GM19468 (cell line): Measurements from ENCODE around the gene CCK.
A peak's percentile ranks its signal among the peaks of the same experiment; 100 is the strongest.
"Not testable (repeated sequence)": the region's sequence is repeated elsewhere in the genome, so short reads cannot be mapped to it uniquely, and the experiment has no call there.

Experiments used
- ATAC-seq: cut with Tn5 transposase; IDR thresholded peaks from one replicate; pipeline ENCODE4 v1.9.1; 2021; ENCODE audit warnings: mild to moderate bottlenecking, moderate library complexity, moderate number of reproducible peaks; ENCODE audit not compliant: unreplicated experiment; ENCODE audit errors: extremely low read depth

The CCK gene

GRCh38 chr3:42266085-42266484 is at the start of gene CCK:
Gene CCK, minus strand, starts transcription at chr3:42266185. Its CDS starts 2,555 bp downstream, at chr3:42263630.
- ATAC-seq = no peak

DNA sequence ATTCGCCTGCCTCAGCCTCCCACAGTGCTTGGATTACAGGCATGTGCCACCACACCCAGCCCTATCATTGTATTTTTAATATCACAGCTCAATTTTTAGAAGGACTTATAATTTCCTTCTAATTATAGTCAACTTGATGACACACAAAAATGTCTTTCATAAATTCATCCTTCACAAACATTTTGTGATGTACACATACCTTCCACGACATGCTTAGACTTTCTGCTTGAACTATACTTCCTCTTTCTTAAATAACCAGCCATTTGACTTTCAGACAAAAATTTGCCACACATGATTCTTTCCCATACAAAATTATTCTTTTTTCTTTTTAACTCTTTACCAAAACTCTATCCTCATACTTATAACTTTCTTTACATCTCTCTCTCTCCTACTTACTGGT is 48.4 kb upstream of the CCK start:
- no peak for ATAC-seq

GRCh38 chr3:42308651-42309050 is 42.7 kb upstream of the CCK start:
- no peak for ATAC-seq

DNA sequence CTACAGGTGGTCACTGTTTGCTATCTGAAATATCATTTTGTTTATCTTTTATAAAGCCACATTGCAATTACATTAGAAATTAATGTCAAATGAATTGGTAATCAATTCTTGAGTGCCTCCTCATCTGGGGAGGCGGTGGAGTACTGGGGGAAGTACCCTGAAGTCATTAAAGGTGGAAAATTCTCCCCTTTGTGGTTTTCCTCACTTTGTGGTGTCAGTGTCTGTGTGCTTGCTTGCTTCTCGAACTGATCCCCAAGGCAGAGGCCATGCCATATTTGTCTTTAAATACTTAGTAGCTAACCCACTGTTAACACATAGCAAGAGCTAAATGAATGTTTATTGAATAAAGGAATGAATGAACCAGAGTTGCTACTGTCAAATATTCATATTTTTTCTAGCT is 40.5 kb upstream of the CCK start:
- ATAC-seq = no peak

DNA sequence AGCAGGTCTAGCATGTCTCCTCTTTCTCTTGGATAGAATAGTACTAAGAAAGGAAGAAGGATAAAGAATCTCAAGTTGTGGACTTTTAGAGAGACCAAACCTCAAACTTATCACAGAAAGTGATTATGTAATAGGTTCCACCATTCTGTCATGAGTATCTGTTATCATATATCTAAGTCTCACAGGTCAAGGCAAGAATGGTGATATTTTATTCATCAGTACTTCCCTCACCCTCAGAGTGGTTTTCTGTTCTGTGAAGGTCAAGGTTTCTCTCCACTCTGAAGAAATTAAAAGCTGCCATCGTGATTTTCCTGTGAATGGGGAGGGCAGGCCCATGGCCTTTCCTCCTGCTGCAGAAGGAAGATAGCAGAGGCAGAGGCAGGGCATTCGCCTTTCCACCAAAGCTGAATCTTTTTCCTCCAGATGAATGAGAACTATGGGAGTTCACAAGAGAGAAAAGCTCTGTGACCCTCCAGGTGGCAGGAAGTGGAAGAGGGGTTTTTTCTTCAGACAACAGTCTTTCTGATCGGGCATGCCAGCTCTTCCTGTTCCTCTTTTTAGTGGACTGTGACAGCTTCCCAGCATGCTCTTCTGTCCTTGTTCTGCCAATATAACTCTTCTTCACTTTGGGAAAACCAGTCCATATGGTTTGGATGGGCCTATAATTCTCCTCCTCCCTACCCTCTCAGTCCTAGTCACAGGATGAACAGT is 37.1 kb upstream of the CCK start:
- ATAC-seq = no peak

DNA sequence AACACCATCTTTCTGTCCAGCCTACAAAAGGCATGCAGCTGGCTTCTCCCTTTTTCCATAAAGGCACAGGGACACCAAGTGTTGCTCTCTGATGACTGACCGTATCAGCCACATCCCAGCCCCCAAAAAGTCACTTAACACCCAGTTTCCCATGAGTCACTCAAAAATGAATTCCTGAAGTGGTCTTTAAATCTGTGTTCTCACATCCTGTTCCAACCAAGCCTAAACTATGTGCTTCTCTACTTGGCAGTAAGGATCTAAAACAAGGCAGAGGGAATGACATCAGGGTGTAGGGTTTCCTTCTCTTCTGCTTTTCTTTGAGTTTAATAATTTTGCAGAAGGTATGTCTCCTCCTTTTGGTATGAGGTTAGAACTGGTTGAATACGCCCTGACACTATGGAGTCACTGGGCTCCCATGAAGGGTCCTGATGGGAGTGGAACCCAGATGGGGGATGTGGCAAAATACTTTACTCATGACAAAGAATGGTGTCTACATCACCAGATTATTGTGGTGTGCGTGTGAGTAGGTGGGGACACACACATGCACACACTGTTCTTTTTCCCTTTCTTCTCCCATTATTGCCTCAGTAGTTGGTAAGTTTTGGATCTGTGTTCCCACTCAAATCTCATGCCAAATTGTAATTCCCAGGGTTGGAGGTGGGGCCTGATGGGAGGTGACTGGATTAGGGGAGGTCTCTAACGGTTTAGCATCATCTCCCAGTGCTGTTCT is 35.6 kb upstream of the CCK start:
- no peak for ATAC-seq

GRCh38 chr3:42300778-42301177 is 34.8 kb upstream of the CCK start:
- no peak for ATAC-seq

- no peak for ATAC-seq
Observed at GRCh38 chr3:42300013-42300412, 34.0 kb upstream of the CCK start.

DNA sequence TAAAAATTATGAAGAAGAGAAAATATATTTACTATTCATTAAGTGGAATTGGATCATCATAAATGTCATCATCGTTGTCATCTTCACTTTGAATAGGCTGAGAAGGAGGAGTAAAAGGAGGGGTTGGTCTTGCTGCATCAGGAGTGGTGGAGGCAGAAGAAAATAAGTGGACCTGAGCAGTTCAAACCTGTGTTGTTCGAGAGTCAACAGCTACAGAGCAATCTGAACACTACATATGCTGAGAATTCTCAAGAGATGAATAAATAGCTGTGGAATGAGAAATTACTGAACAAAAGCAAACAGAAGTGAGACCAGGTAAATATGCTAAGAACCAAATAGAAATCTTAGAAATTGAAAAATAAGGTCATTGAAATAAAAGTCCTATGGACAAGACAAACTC is 32.3 kb upstream of the CCK start:
- no peak for ATAC-seq

DNA sequence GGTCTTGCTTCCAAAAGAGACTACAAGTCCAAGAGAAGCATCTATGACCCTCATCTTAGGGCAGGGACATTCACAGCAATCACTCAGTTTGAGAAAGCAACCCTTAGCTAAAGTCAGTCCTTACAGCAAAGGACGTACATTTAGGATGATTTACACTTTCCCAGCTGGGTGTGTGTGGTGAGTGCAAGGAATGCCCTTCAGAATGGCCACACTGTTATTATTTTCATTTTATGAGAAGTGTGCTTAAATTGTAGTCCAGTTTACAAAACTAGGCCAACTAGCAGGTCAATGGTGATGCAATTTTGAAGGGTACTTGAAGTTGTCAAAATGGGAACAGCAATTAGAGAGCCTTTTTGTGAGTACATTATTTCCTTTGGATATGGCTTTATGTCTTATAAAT is 26.0 kb upstream of the CCK start:
- no peak for ATAC-seq

DNA sequence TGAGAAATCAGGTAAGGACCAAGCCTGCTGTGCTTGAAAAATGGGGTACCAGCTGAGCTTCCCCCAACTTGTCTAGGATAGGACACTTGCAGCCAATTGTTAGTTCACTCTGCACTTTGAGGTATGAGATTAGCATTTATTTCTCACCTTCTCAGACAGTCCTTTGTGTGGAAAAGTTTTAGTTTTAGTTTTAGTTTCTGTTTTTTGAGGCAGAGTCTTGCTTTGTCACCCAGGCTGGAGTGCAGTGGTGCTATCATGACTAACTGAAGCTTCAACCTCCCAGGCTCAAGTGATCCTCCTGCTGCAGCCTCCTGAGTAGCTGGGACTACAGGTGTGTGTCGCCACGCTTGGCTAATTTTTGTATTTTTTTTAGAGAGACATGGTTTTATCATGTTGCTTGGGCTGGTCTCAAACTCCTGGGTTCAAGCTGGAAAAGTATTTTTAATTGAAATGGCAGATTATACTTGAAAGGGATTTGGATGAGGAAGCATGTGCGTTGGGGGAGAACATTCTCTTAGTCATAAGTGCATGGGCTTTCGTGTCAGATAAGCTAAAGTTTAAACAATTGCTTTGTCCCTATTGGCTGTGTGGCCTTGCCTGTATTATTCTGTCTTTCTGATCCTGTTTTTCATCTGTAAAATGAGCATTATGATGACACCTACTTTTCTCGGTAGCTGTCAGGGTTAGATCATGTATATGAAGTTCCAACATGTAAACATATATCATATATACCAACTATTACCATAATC is 25.2 kb upstream of the CCK start:
- no peak for ATAC-seq

GRCh38 chr3:42289026-42289425 is 23.0 kb upstream of the CCK start:
- no peak for ATAC-seq

GRCh38 chr3:42288385-42288784 is 22.4 kb upstream of the CCK start:
- ATAC-seq = no peak

DNA sequence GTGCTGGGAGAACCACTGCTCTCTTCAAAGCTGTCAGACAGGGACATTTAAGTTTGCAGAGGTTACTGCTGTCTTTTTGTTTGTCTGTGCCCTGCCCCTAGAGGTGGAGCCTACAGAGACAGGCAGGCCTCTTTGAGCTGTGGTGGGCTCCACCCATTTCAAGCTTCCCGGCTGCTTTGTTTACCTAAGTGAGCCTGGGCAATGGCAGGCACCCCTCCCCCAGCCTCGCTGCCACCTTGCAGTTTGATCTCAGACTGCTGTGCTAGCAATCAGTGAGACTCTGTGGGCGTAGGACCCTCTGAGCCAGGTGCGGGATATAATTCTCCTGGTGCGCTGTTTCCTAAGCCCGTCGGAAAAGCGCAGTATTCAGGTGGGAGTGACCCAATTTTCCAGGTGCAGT is 21.4 kb upstream of the CCK start:
- not testable (repeated sequence) for ATAC-seq

DNA sequence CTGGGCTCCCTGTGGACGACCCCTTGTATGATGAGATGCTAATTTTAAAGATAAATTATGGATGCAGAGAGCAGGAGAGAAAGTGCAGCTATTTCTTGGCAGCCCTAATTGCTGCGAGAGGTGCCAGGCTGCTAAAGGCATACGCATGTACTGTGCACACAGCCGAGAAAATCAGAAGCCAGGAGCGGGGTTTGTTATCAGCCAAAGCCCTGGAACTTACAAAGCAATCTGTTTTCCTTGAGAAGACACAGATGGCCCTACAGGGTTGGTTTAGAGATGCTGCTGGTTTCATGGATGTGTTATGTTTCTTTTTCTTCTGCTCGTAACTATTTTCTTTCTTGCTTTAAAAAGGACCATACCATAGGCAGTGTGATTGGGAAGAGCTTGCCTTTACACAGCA is 11.7 kb upstream of the CCK start:
- ATAC-seq = no peak

DNA sequence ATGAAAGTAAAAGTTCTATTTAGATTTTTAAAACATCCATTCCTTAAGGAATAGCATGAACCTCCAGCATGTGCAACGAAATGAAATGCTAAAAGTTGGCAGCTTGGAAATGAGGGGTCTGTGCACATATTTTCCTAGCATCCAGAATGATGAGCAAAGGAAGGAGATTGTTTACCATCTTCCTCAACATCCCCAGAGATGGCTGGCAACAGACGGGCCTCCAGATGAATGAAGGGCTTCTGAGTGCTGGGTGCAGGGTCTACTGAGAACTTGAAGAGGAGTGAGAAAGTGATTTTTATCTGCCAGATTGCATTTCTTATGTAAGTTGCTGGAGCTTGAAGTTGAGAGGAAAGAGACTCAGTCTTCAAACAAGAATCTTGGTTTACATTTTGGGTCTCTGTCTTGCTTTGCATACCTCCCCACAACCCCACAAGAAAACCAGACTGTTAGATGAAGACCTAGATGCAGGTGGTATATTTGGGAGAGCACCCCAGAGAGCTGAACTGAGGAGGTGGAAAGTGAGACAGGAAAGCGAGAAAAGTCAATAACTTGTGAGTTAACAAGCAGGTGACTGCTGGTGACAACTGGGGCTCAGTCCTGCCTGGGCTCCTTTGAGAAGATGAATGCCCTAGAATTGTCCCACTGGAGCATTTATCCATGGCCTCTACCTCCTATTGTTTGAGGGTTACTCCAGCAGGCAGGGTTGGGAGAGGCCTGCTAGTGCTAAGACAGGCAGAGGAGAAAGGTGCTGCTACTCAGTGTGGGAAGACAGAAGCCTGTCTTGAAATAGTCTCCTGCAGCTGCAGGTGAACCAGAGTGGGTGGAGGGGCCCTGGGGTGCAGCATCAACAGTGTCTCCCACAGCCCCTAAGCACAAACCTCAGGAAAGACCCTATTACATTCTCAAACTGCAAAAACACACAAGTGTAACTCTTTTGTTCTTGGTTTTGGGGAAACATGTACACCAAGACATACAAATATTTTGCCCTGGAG is 10.5 kb upstream of the CCK start:
- peak; percentile 77 for ATAC-seq

DNA sequence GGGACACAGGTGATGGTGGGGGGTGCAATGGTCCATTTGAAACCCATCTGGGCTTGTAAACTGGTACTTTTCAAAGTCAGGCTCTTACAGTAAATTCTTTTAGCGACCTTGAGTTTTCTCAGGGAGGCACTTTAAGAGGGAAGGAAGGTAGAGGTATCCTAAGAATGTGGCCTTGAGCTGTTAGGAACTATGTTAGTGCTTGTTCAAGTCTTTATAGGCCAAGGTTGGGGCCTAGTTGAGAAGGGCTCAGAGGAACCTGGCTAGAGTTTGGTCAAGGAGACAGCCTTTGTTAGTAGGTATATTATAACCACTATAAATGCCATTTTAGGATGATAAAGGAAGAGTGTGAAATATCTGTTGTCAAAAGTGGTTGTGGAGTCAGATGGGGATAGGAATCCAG is 9.2 kb upstream of the CCK start:
- no peak for ATAC-seq

GRCh38 chr3:42274266-42274665 is 8.3 kb upstream of the CCK start:
- ATAC-seq = no peak

DNA sequence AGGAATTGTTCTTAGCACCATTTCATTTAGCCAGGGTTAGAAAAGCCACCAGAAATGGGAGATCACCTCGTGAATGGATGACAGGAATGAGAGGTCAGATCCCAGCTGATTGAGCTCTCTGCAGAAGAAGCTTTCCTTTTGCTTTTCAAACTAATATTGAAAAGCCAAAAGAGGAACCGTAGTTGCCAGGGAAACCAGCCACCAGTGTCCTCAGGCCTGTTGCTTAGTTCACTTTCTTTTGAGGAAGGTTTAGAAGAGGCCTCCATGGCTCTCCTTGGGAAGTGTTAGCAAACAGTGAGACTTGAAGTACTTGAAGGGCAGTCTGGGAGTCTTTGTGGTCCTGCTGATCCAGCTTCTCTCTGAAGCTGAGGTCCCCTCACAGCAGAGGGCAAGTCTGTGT is 7.4 kb upstream of the CCK start:
- ATAC-seq = no peak

DNA sequence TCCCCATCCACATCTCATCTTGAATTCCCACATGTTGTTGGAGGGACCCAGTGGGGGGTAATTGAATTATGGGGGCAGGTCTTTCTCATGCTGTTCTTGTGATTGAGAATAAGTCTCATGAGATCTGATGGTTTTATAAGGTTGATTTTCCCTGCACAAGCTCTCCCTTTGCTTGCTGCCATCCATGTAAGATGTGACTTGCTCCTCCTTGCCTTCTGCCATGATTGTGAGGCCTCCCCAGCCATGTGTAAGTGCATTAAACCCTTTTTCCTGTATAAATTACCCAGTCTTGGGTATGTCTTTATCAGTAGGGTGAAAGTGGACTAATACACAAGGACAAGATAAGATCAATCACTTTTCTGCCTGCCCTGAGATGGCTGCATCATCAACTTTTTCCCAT is 5.8 kb upstream of the CCK start:
- ATAC-seq = no peak
